GM21423 (cell line): ENCODE data around the gene MCF2L.
"Not testable (repeated sequence)": the region's sequence is repeated elsewhere in the genome, so short reads cannot be mapped to it uniquely, and the experiment has no call there.

ENCODE experiments used
- ATAC-seq: cut with Tn5 transposase; IDR thresholded peaks from one replicate; pipeline ENCODE4 v1.9.1; 2021; ENCODE audit warnings: mild to moderate bottlenecking, moderate library complexity; ENCODE audit not compliant: unreplicated experiment

The MCF2L gene

GRCh38 chr13:112968910-112969691 is at the start of gene MCF2L:
TSS of gene MCF2L (plus strand) at chr13:112969214. CDS start at chr13:112969380, 166 bp downstream.
- ATAC-seq, result no peak

- ATAC-seq, result no peak
Observed at GRCh38 chr13:112923962-112924361, 45.1 kb upstream of the MCF2L start.

- no peak for ATAC-seq
Observed at GRCh38 chr13:112924365-112924764, 44.6 kb upstream of the MCF2L start.

GRCh38 chr13:112926003-112926402 is 43.0 kb upstream of the MCF2L start:
- ATAC-seq, result no peak

GRCh38 chr13:112926993-112927392 is 42.0 kb upstream of the MCF2L start:
- ATAC-seq, result no peak

- ATAC-seq, result no peak
Observed at GRCh38 chr13:112928020-112928971, 40.7 kb upstream of the MCF2L start.

GRCh38 chr13:112928972-112929782 is 39.8 kb upstream of the MCF2L start:
- no peak for ATAC-seq

- ATAC-seq, result no peak
Observed at GRCh38 chr13:112929783-112930055, 39.3 kb upstream of the MCF2L start.

GRCh38 chr13:112930192-112930591 is 38.8 kb upstream of the MCF2L start:
- no peak for ATAC-seq

- ATAC-seq, result no peak
Observed at GRCh38 chr13:112931028-112931934, 37.7 kb upstream of the MCF2L start.

GRCh38 chr13:112932971-112933370 is 36.0 kb upstream of the MCF2L start:
- ATAC-seq, result no peak

GRCh38 chr13:112933649-112934048 is 35.4 kb upstream of the MCF2L start:
- no peak for ATAC-seq

GRCh38 chr13:112934078-112934477 is 34.9 kb upstream of the MCF2L start:
- no peak for ATAC-seq

GRCh38 chr13:112938680-112939079 is 30.3 kb upstream of the MCF2L start:
- ATAC-seq, result no peak

- no peak for ATAC-seq
Observed at GRCh38 chr13:112940236-112940635, 28.8 kb upstream of the MCF2L start.

GRCh38 chr13:112941349-112941748 is 27.7 kb upstream of the MCF2L start:
- ATAC-seq, result no peak

- not testable (repeated sequence) for ATAC-seq
Observed at GRCh38 chr13:112941765-112942164, 27.2 kb upstream of the MCF2L start.

- ATAC-seq, result peak; percentile 97
Observed at GRCh38 chr13:112942689-112943308, 26.2 kb upstream of the MCF2L start.

- ATAC-seq, result peak; percentile 30
Observed at GRCh38 chr13:112943309-112944125, 25.5 kb upstream of the MCF2L start.
